GM21529 (cell line): ENCODE results near the gene C20orf144.
"Not testable (repeated sequence)": the region's sequence is repeated elsewhere in the genome, so short reads cannot be mapped to it uniquely, and the experiment has no call there.

Experiments used
- ATAC-seq: cut with Tn5 transposase; IDR thresholded peaks from one replicate; pipeline ENCODE4 v1.9.1; 2021; ENCODE audit not compliant: unreplicated experiment

Gene C20orf144

DNA sequence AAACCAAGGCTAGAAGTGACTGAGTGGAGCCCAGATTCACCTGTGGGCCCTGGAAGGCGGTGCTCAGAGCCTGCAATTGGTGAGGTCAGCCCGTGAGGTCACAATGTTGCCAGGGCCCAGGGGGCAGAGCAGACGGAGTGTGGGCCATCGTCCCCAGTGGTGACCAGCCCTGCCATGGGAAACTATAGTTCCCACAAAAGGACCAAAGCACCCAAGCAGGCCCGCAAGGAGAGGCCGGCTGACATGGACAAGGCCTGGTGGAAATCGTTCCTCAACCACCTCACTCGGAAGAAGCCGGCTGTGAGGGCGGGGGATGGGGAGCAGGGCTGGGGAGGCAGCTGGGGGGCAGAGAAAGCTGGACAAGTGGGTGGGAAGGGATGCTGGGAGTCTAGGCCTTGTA is at the start of gene C20orf144:
Gene C20orf144 (plus strand): TSS at position 156 of the 400 bp plus-strand sequence. CDS start 19 bp downstream, at position 175.
- ATAC-seq, result no peak

DNA sequence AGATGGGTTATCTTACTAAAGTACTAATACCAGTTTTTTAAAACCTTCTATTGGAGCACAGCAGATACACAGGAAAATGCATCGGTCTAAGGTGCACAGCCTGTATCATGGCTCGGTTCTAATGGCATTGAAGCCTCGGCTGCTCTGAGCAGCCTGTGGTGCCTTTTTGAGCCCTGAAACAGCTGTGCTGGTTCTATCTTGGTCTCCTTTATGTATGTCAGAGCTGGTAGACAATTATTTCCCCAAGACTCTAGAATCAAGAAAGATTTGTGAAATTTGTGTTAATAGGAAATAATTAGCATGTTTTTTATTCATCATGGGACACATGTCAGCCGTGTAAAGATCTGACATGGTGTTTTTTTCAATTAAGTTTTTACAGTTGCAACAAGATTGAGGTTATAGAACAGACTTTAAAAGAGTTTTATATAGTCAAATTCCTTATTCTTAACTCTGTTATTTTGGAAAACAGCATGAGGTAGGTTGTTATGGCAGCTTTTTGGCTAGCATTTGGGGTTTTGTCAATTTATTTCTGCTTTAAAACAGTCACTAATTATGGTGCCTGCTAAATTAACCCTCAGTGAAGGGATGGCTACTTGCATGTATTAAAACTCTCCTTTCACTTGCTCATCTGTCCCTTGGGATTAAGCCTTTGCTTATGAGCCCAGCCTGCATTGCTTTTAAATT is 40.3 kb upstream of the C20orf144 start:
- no peak for ATAC-seq

GRCh38 chr20:33622705-33623365 is 39.3 kb upstream of the C20orf144 start:
- no peak for ATAC-seq

DNA sequence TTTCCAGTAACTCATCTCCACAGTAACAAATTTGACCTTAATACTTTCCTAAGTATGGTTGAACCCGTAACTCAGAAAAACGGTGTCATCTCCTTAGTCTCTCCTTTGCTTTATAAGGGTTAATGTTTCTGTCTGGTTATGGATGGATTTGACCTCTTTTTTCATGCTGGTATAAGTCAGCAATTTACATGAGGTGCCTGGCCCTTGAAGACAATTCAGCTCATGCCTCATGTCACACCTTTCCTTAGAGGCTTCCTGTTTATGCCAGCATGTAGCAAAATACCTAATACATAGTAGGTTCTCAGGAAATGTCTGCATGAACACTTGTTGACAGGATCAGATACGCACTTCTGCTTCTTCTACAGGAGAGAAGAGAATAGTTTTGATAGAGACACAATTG is 37.7 kb upstream of the C20orf144 start:
- no peak for ATAC-seq

DNA sequence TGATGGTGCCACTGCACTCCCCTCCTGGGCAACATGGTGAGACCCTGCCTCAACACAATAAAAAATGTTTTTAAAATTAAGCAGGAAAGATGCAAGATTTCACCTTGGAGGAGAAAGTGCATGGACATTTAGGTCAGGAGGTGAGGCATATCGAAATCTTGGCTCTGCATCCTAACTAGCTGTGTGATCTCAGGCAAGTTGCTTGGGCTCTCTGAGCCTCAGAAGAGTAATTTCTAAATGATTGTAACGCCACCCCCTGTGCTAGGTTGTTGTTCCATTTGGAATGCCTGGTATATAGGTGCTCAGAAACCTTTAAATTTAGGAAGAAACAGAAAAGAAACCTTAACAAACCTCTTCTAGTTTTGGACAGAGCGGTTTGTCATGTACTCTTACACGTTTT is 35.9 kb upstream of the C20orf144 start:
- no peak for ATAC-seq

DNA sequence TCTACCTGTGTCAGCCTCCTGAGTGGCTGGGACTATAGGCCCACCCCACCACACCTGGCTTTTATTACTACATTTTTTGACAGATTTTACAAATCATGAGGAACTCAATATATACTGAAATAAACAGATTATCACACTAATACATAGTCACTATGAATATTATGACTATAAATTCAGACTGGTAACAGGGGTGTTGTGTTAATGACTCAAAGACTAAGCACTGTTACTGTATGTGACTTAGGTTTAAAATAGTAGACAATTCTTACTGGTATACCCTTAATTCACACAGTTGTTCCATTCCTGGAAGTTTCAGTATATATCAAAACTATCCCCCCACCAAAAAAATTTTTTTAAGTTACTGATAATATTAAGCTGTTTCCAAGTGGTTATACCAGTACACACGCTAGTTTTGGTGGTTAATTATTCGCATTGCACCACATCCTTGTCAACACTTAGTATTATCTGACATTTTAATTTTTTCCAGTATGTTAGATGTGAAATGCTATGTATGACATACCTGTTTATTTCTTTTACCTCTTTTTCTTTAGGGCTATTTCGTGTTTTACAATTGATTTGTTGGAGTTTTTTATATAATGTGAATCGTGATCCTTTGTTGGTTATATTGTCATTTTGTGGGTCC is 34.4 kb upstream of the C20orf144 start:
- ATAC-seq, result no peak

GRCh38 chr20:33629533-33629932 is 32.6 kb upstream of the C20orf144 start:
- no peak for ATAC-seq

- ATAC-seq, result no peak
Observed at GRCh38 chr20:33629979-33630378, 32.1 kb upstream of the C20orf144 start.

GRCh38 chr20:33630507-33630906 is 31.6 kb upstream of the C20orf144 start:
- no peak for ATAC-seq

DNA sequence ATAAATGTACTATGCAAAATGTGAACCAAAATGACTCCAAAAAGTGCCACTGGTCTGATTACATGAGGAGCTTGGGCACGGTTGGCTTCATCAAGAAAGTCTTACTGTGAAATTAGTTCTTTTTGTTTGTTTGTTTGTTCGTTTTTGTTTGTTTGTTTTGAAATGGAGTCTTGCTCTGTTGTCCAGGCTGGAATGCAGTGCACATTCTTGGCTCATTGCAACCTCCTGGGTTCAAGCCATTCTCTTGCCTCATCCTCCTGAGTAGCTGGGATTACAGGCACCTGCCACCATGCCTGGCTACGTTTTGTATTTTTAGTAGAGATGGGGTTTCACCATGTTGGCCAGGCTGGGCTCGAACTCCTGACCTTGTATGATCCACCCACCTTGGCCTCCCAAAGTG is 30.2 kb upstream of the C20orf144 start:
- ATAC-seq, result not testable (repeated sequence)

GRCh38 chr20:33635341-33635740 is 26.8 kb upstream of the C20orf144 start:
- ATAC-seq, result no peak

DNA sequence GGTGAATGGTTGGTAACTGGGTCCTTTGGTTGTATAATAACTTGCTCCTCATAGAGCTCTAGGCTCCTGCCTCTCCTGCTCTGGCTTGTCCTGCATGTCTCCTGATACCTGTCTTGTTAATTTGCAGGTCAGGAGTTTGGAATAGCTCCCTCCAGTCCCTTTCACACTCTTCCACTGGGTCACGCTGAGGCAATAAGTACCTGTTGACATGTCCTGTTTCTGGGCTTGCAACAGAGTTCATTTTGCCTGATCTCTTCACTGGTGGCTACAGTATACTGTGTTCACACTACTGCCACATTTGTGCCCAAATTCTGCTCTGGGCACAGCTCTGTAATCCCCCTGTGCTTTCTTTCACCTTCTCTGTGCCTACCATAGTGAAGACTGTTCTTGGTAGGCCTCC is 25.4 kb upstream of the C20orf144 start:
- ATAC-seq, result no peak

- ATAC-seq, result no peak
Observed at GRCh38 chr20:33640287-33640686, 21.8 kb upstream of the C20orf144 start.

- ATAC-seq, result no peak
Observed at GRCh38 chr20:33644313-33645071, 17.6 kb upstream of the C20orf144 start.

GRCh38 chr20:33645072-33645358 is 17.1 kb upstream of the C20orf144 start:
- ATAC-seq, result no peak

GRCh38 chr20:33645396-33645795 is 16.7 kb upstream of the C20orf144 start:
- no peak for ATAC-seq

- ATAC-seq, result no peak
Observed at GRCh38 chr20:33646191-33646590, 15.9 kb upstream of the C20orf144 start.

- ATAC-seq, result not testable (repeated sequence)
Observed at GRCh38 chr20:33646959-33647602, 15.0 kb upstream of the C20orf144 start.

DNA sequence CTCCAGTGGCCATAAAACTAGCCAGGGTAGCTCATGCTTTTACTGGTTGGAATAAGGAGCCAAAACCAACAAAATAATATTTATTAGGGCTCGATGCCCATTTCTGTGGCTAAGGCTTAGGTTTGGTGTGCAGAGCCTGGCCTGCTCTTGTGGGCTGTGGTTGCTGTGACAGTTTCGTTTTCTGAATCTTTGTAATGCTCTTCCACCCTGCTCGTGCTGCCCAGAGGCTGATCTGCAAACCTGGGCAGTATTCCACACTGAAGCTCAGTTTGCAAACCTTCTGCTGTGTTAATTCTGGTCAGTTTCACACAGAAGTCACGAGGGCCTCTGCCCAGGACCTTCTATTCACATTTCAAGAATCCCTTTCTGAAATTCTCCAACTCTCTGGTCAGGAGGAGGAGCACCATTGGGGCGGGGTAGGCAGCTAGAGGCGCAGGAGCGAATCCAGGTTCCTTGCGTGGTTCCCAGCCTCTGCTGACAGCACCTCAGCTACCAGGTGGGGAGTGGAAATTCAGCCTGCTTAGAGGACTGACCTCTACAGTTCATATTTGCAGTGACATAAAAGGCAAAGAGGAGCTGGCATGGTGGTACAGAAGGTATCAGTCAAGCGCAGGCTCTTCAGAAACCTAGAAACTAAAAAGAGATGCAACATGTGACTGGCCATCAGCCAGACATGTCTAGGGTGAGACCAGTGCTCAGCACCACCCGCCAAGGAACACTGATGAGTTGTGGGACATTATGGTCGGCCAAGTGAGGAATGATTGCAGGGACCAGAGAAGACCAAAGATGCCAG is 14.3 kb upstream of the C20orf144 start:
- peak; percentile 69 for ATAC-seq

GRCh38 chr20:33648396-33649004 is 13.6 kb upstream of the C20orf144 start:
- no peak for ATAC-seq
